SU-DHL-6 (cell line): ENCODE results near the gene RARG.

Experiments
- CTCF ChIP-seq: fragments of 200-600 bp; sonication (generic); IDR thresholded peaks from one replicate; pipeline ENCODE4 v1.5.1; 2017; ENCODE audit warnings: antibody characterized with exemption, mild to moderate bottlenecking, low read length, moderate library complexity; ENCODE audit not compliant: insufficient read depth, poor library complexity, severe bottlenecking
- EZH2phosphoT487 ChIP-seq: fragments of 200-600 bp; sonication (generic), shearing (Covaris generic); conservative IDR thresholded peaks from 2 replicates; pipeline ENCODE4 v1.6.1; 2018; ENCODE audit warnings: mild to moderate bottlenecking, antibody characterized with exemption, low read length, moderate library complexity, mixed read lengths

- no peak for TF ChIP-seq CTCF
- TF ChIP-seq EZH2phosphoT487 = no peak
These were observed 9.8 kb upstream of the RARG start for GRCh38 chr12:53241623-53242412.
